GM18498 (cell line): ENCODE measurements around the gene ASB8.

ENCODE experiments used
- ATAC-seq: cut with Tn5 transposase; IDR thresholded peaks from one replicate; pipeline ENCODE4 v1.9.1; 2021; ENCODE audit warnings: mild to moderate bottlenecking, moderate library complexity; ENCODE audit not compliant: unreplicated experiment

Gene ASB8

DNA sequence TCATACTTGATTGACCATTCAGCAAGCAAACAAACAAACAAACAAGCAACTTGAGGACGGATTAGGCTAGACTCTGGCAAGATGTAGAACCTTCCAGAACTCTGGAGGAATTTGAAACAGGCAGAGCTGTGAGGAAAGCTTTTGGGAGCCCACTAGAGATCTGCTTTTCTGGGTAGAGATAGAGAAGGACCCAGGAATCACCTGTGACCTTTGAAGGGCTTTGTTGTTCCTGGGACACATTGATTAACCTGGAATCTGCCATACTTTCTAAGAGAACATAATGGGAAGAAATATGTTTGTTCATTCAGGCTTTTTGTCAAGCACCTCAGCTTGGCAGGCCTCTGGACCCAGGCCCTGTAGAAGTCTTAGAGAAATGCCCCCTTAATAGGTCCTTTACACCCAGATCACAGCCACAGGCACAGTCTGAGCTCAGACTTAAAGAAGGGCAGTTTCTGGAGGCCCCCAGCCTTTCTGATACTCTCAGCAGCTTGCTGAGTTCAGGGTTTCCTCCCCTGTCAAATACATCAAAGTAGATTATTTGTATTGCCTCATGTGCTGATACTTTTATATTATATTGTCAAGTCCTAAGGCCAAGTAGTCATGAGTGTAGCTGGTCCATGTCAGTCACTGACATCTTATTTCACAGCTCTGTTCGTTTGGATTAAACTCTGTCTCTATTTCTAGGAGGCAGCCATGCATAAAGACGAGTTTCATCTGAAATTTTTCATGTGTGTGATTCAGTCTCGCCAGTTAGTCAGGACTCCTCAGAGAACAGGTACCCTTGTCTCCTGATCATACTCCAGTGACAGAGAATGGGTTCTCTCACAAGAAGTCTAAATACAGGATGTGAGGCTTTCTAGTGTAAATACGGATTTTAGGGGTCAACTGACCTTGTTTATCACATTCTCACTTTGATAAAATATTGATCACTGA, 50.4 kb downstream of the ASB8 start:
- no peak for ATAC-seq

DNA sequence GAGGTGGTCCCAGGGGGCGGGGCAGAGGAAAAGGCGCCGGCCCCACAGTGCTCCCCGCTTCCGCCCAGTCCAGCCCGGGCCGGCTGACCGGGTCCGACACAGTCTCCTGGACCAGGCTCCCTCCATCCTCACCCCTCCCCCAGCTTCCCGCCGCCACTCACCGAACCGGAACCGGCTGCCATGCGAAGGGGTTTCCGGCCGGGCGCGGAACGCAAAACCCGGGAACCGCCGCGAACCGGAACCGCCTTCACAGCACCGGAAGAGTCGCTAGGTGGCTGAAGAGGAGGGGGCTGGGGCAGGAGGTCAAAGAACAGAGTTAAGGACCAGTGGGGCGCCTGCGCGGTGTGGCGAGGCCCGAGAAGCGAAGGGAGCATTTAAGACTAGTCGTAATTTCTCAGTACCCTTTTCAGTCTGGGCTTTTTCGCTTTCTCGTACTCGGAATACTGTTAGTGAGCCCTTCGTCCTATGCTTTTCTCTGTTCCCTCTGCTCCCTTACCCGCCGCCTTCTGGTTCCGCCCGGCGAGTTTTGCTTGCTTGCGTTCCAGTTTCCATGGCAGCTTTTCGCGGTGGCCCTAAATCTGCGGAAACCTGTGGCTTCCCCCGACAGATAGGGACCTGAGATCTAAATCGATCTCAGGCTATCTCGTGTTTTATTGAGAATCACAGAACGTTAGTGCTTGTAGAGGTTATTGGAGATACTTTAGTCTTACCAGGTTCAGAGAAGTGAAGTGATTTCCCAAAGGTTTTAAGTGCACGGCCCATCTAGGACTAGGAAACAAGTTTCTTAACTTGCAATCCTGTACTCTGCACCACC, 51.2 kb downstream of the ASB8 start, which contains the start of gene SENP1:
Gene SENP1 (minus strand): TSS at position 213 of the 814 bp plus-strand sequence. CDS start 4,607 bp downstream, outside the sequence.
- ATAC-seq = peak; percentile 77

DNA sequence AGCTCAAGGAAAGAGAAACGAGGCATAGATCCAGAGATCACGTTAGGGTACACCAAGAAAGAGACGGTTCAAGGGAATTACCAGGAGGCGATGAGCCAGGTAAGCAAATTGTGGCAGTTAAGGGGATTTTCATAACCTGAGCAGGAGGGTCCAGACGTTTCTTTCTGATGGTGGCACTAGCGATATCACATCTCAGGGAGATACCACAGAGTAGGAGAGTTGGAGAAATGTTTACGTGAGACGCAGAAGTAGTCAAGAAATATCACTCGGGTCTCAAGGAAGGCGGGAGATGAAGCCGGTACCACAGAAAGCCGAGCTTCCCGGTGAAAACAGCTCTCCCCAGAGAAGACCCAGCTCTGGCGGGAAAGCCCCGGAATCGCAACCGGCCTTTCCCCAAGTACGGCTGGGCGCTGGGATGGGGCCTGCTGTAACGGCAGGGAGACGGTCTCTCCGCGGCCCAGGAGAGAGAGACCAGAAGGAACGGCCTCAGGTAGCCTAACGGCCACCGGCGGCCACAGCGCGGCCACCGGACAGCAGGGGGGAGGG, 51.9 kb downstream of the ASB8 start:
- ATAC-seq = peak; percentile 29

DNA sequence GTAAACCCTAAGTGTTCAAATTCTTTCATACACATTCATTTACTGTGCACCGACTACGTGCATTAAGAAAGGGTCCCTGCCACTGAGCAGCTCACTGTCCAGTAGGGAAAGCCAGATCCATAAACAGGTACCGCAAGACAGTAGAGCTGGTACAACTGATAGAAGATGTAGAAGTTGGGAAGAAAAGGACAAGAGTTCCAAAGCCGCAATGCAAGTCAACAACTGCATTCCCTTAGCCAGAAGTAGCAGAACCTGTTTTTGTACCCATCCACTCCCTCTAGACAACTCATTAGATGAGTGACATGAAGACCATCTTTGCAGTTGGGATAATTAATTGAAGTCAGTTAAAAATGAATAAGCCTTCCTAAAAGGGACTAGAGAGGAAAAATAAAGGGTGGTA, 52.8 kb downstream of the ASB8 start:
- ATAC-seq = no peak
